ENCODE results near the gene OR52K1.
"Not testable (repeated sequence)": the region's sequence is repeated elsewhere in the genome, so short reads cannot be mapped to it uniquely, and the experiment has no call there.

Gene OR52K1

GRCh38 chr11:4491878-4492606 is 9.6 kb downstream of the OR52K1 start:
- DNase-seq = no peak

DNA sequence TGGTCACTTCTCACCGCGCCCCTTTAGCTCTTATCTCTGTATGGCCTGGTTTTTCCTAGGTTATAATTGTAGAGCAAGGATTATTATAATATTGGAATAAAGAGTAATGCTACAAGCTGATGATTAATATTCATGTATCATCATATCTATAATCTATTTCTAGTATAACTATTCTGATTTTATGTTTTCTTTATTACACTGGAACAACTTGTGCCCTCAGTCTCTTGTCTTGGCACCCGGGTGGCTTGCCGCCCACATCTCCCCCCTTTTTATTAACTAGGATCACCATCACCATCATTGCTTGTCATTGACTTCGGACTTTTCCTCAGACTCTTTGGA is 11.0 kb downstream of the OR52K1 start:
- DNase-seq = no peak

DNA sequence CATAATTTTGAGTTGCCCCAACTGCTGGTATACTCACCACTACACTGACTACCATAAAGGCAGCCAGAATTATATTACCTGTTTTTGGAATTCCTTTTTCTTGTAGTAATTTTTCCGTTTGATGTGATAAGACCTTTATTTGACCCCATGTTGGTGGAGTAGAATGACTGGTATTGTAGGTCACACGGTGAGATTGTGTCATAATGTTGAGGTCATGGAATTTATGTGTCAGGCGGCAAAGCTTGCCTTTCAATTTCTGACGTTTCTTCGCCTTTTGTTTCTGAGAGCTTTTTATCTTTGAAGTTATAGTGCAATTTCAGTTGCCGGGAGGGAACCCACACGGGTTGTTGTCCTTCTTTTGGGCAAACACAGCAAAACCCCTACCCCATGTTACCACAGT is 13.0 kb downstream of the OR52K1 start:
- DNase-seq = no peak

DNA sequence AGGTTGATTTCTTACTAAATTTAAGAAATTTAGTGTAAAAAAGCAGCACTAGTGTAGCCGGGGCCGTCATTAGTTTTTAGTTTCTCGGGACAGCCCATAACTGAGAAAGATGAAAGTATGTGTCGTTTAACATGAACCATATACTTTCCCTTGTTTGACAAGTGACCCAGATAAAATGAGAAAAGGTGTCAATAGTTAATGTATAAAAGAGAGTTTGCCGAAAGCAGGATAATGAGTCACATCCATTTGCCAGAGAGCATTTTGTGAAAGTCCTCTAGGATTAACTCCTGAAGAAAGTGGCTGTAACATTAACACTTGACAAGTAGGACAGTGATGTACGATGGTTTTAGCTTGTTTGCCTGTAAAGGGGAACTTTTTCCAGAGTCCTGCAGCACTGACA is 13.5 kb downstream of the OR52K1 start:
- DNase-seq = no peak

DNA sequence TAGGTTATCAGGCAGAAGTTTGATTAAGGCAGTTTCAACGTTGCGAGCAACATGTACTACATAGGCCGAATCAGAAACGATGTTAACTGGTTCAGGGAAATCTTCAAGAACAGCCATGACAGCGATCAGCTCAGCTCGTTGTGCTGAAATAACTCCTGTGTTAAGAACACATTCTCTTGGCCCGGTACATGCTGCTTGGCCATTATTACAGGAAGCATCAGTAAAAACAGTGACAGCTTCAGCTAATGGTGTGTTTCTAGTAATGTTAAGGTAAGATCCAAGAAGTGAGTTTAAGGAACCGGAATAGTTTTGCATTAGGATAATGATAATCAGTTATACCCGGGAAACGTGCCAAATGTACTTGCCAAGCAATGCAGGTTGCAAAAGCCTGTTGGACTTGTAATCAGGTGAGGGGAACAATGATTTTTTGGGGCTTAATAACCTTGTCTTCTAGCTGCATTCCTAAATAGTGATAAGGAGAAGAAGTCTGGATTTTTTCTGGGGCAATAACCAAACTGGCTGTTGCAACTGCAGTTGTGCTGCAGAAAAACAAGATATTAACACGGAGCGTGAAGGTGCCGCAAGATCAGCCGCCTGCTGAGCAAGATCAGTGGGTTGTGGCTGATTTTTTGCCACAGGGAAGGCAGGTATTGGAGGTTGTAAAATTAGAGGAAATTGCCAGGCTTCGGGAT is 14.3 kb downstream of the OR52K1 start:
- no peak for DNase-seq

DNA sequence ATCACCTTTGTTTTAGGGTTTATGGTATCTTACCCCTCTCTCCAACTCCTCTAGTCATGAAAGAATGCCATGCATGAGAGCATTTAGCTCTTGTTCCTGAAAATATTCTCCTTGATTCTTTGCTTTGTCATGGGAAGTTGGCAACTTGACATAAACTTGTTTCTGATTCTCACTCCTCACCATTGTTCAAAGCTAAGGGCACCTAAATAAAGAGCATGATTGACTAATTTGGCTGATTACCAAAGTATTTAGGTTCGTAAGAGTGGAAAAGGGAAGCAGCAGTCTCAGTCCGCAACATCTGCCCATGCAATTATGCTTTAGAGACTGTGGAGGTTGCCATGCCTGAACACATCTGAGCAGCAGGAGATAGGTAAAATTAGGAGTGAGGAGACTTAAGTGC is 26.4 kb downstream of the OR52K1 start:
- DNase-seq = no peak

- no peak for DNase-seq
These were observed 29.1 kb downstream of the OR52K1 start for GRCh38 chr11:4511282-4512245.

DNA sequence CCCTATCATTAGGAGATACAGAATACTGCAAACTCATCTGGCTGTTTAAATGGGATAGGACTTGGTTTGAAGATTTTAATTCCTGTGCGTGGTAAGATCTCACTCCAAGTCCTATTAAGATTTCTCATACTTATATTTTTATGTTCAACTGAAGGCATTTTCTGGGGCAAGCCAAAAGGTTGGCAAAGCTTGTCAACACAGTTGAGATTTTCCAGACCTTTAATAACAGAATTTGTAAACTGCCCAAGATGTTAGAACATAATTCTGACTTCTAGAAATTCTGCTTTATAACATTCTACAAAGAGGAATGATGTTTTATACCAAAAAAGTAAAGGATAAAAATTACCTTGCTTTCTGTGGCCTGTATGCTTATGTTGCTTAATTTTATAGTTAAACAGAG is 31.8 kb downstream of the OR52K1 start:
- no peak for DNase-seq

GRCh38 chr11:4522339-4522738 is 39.9 kb downstream of the OR52K1 start:
- no peak for DNase-seq

- no peak for DNase-seq
These were observed 40.3 kb downstream of the OR52K1 start for GRCh38 chr11:4522752-4523151.

DNA sequence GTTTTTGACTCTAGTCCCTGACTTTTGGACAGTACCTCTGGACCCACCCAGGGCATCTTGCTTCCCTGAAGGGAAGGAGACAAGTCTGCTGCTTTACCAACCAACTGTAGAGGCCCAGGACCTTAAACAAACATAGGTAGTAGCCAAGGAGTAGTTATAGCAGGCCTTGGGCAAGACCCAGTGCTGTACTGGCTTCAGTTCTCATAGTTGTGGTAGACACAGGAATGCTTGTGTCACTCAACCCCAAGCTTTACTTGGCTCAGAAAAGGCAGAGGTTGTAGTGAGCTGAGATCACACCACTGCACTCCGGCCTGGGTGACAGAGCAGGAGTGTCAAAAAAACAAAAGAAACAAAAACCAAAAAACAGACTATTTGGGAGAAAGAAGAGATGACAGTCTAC is 41.2 kb downstream of the OR52K1 start:
- DNase-seq = no peak

DNA sequence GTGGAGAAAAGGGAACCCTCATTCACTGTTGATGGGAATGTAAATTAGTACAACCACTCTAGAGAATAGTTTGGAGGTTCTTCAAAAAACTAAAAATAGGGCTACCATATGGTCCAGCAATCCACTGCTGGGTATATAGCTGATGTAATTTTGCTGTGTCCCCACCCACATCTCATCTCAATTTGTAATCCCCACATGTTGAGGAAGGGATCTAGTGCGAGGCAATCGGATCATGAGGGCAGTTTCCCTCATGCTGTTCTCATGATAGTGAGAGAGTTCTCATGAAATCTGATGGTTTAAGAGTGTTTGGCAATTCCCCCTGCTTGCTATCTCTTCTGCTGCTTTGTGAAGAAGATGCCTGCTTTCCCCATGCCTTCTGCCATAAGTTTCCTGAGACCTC is 45.5 kb downstream of the OR52K1 start:
- DNase-seq = no peak

GRCh38 chr11:4531686-4532085 is 49.2 kb downstream of the OR52K1 start:
- not testable (repeated sequence) for DNase-seq

DNA sequence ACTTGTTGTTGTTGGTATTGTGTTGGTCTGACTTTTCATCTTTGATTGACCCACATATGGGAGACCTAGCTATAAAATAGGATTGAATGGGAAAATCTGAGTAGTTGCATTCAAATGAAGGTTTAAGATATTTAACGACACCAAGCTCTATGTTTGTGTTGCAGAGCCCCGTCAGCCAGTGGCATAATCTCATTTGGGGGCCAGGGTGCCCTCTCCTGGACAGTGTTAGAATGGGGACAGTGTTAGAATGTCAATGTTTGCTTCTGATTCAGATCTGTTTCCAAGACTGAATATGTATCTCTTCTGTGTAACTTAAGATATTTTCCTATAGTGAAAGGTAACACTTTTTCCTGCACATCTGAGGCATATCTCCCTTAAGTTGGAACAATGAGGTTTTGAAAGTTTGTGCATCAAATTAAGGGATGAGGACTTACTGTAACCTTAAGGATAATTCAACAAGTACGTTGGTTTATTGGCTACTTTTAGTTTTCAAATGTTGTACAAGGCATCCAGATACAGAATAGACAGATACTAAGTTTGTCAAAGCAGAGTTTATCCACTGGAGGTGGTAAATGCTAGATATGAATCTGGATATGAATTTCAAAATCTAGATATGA is 57.3 kb downstream of the OR52K1 start:
- peak; percentile 37 for DNase-seq

DNA sequence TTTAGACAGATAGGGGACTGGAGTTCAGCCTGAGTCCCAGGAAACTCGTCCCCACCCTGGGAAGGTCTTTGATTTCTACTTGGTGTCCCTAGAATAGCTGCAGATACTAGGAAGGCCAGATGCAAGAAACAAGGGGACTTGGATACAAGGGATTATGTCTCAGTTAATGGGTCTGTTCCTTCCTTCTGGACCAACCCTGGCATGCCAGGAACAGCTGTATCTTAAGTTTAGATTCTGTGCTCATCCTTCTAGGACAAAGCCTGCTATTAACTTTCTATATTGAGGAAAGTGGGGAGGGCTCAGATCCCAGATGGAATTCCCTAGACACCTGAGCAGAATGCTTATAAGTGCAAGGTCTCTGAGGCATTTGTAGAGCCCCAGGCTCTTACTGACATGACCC is 58.6 kb downstream of the OR52K1 start:
- no peak for DNase-seq
